ENCODE measurements around the gene CBX5.
"Not testable (repeated sequence)": the region's sequence is repeated elsewhere in the genome, so short reads cannot be mapped to it uniquely, and the experiment has no call there.

Gene CBX5

GRCh38 chr12:54292083-54292930 lies 12.4 kb upstream of the CBX5 start:
- TF ChIP-seq CTCF (conservative IDR thresholded peaks at IDR 0.05; ENCODE audit: low read depth, low read length), result no peak
- no peak for DNase-seq (ENCODE audit: low read depth)
- no peak overlapping the region for H3K4me3 ChIP-seq (ENCODE audit: low read length)

GRCh38 chr12:54287261-54288157 lies 7.6 kb upstream of the CBX5 start:
- DNase-seq (ENCODE audit: low read depth), result no peak
- no peak overlapping the region for H3K4me3 ChIP-seq (ENCODE audit: low read length)
- no peak for TF ChIP-seq CTCF (conservative IDR thresholded peaks at IDR 0.05; ENCODE audit: low read depth, low read length)

GRCh38 chr12:54286042-54287030 lies 6.4 kb upstream of the CBX5 start:
- no peak for TF ChIP-seq CTCF (conservative IDR thresholded peaks at IDR 0.05; ENCODE audit: low read depth, low read length)
- no peak overlapping the region for H3K4me3 ChIP-seq (ENCODE audit: low read length)
- DNase-seq (ENCODE audit: low read depth), result no peak

- peak; percentile 45 for TF ChIP-seq CTCF (conservative IDR thresholded peaks at IDR 0.05; ENCODE audit: low read depth, low read length)
These were observed 5.5 kb upstream of the CBX5 start for GRCh38 chr12:54285150-54286041.

GRCh38 chr12:54284070-54284780 lies 4.3 kb upstream of the CBX5 start:
- not testable (repeated sequence) for DNase-seq (ENCODE audit: low read depth)
- H3K4me3 ChIP-seq (ENCODE audit: low read length), result peak overlapping the region; percentile 98

More at GRCh38 chr12:54285150-54286041, 5.5 kb upstream of the CBX5 start:
- no peak for DNase-seq (ENCODE audit: low read depth)
- H3K4me3 ChIP-seq (ENCODE audit: low read length), result peak overlapping the region; percentile 41

- DNase-seq (ENCODE audit: low read depth), result no peak
- peak overlapping the region; percentile 98 for H3K4me3 ChIP-seq (ENCODE audit: low read length)
- TF ChIP-seq CTCF (conservative IDR thresholded peaks at IDR 0.05; ENCODE audit: low read depth, low read length), result no peak
These were observed 3.1 kb upstream of the CBX5 start for GRCh38 chr12:54282949-54283593.

GRCh38 chr12:54281694-54282093 lies 1.8 kb upstream of the CBX5 start:
- peak overlapping the region; percentile 98 for H3K4me3 ChIP-seq (ENCODE audit: low read length)
- DNase-seq (ENCODE audit: low read depth), result not testable (repeated sequence)

- H3K4me3 ChIP-seq (ENCODE audit: low read length), result peak overlapping the region; percentile 98
- not testable (repeated sequence) for DNase-seq (ENCODE audit: low read depth)
These were observed 1.3 kb upstream of the CBX5 start for GRCh38 chr12:54281261-54281638.

All from retinal pigment epithelial cell (primary cell).